GM08714 (cell line): ENCODE results near the gene ASTN2.

Experiments
- H3K4me3 ChIP-seq: fragments of 200-500 bp; sonication (Bioruptor generic); 2 replicates; pipeline ENCODE4 v1.5.1; 2014; ENCODE audit warnings: mild to moderate bottlenecking, low read length, inconsistent platforms
- ZNF274 ChIP-seq: IDR thresholded peaks from 2 replicates; pipeline ENCODE4 v1.6.1; 2012; ENCODE audit warnings: mild to moderate bottlenecking, low read depth, low read length

The ASTN2 gene

GRCh38 chr9:117114768-117115167 is 300.1 kb downstream of the ASTN2 start:
- no peak overlapping the region for H3K4me3 ChIP-seq
- TF ChIP-seq ZNF274, result no peak

- no peak for TF ChIP-seq ZNF274
- H3K4me3 ChIP-seq, result no peak overlapping the region
Measured at GRCh38 chr9:117104716-117105495, 310.0 kb downstream of the ASTN2 start.

DNA sequence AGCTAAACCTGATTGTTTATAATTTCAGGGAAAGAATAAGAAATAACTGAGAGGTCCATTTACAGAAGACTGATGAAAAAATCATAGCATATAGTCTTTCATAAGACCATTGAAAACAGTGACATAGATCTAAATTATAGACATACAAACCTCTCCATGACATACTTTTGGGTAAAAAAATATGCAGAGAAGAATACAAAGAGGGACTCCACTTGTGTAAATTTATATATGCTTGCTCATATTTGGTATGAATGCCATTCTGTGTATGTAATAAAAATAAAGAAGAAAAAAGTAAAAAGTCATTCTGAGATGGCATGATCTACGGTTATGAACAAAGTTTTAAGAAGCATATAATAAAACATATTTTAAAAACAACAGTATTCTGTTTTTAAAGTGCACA is 310.7 kb downstream of the ASTN2 start:
- H3K4me3 ChIP-seq, result no peak overlapping the region
- TF ChIP-seq ZNF274, result no peak

- TF ChIP-seq ZNF274, result no peak
Measured at GRCh38 chr9:117103438-117104110, 311.3 kb downstream of the ASTN2 start.

DNA sequence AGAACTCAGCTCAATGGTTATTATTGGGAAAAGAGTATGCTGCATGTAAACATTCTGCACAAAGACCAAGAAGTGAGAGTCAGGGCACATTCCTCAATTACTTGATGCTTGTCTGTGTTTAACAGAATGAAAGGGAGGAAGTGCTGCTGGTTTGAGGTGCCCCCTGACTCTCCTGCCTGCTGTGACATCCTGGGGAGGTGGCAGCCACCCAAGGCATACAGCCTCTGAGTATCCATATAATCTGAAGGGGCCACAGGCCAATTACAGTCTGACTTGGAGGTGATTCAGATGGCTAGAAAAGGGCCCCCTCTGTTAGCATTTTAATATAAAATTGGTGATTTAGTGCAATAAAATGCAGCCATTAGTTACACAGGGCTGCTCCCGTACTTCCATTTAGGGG is 313.8 kb downstream of the ASTN2 start:
- no peak for TF ChIP-seq ZNF274
- no peak overlapping the region for H3K4me3 ChIP-seq

More at GRCh38 chr9:117103438-117104110, 311.3 kb downstream of the ASTN2 start:
- H3K4me3 ChIP-seq, result no peak overlapping the region

DNA sequence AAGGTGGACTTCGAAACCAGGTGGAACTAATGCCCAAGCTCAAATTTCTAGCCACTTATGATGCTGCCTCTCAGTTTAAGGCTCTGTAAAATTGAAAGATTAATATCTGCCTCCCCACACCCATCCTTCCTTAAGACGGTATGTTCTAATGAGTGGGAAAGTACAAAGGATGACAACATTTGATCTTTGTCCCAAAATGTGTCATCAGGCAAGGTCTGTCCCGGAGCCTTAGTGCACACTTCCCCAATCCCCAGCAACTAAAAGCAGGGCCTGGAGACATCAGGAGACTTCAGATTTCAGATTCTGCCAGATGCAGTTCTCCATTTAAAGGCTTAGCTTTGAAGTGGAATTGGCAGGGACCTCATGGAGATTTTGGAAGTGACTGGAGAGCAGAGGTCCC is 316.5 kb downstream of the ASTN2 start:
- TF ChIP-seq ZNF274, result no peak
- no peak overlapping the region for H3K4me3 ChIP-seq

DNA sequence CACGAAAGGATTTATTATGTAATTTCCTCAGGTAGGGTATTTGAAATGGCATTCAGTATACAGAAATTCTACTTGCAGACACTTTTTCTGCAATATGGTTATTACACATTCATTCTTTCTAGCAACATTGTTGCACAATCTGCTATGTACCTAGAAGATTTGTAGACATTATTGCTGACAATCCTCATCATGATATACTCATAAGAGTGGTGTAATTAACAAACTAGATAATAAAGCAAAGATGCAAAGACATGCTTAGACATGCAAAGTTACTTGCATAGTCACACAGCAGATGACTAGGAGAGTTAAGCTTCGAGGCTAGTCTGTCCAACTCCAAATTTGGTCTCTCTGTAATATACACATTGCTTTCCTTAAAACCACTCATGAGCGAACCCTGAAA is 317.1 kb downstream of the ASTN2 start:
- no peak overlapping the region for H3K4me3 ChIP-seq
- no peak for TF ChIP-seq ZNF274

DNA sequence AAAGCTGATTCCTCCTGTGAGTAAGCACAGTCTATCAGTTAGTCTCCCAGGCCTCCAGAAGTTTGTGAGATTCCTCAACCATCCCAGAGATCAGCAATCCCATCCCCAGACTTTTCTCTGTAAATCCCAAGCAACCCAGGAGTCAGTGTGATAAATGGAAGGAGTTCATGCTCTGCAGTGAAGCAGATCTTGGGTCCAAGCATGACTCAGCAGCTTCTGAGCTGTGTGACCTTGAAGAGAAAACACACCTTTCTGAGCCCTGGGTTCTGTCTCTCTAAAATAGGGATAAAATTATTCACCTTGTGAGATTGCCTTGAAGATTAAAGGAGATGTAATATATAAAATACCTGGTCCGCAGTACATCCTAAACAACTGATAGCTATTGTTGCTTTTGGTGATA is 318.7 kb downstream of the ASTN2 start:
- no peak for TF ChIP-seq ZNF274

GRCh38 chr9:117095081-117095480 is 319.8 kb downstream of the ASTN2 start:
- no peak for TF ChIP-seq ZNF274
- H3K4me3 ChIP-seq, result no peak overlapping the region

More for the DNA sequence above, 318.7 kb downstream of the ASTN2 start:
- no peak overlapping the region for H3K4me3 ChIP-seq

DNA sequence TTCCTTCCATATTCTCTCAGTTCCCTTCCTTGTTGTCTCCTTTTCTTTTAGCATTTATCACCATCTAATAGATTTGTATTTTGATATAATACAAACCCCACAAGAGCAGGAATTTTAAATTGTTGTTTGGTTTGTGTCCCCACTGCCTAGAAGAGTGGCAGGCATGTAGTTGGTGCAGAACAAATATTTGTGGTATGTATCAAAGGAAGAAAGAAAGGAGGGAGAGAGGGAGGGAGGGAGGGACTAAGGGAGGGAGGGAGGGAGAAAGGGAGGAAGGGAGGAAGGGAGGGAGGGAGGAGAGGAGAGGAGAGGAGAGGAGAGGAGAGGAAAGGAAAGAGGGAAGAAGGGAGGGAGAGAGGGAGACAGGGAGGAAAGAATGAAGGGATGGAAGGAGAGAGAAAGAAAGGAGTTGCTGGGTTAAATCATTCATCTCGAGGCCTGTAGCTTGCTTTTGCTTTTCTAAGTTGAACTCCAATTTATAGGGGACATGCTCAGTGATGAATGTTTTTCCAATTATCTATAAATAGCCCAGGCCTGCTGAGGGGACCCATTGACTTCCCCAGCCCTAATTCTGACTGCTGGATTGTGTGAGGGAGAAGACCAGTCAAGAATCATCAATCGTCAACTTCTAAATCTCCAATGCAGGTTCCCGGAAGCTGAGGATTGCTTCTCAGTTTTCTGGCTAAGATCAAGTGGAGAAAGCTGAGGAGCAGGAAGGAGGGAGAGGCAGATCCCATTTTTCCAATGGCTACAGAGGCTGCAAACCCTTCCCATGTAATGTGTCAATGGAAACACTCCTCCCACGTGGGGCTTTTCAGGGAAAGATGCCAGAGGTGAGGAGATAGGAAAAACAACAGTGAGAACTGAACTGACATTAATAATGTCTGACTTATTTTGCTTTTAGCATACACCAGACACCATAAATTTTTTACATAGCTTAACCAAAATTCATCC is 320.7 kb downstream of the ASTN2 start:
- TF ChIP-seq ZNF274, result no peak
- no peak overlapping the region for H3K4me3 ChIP-seq

GRCh38 chr9:117092582-117092981 is 322.3 kb downstream of the ASTN2 start:
- TF ChIP-seq ZNF274, result no peak
- no peak overlapping the region for H3K4me3 ChIP-seq

DNA sequence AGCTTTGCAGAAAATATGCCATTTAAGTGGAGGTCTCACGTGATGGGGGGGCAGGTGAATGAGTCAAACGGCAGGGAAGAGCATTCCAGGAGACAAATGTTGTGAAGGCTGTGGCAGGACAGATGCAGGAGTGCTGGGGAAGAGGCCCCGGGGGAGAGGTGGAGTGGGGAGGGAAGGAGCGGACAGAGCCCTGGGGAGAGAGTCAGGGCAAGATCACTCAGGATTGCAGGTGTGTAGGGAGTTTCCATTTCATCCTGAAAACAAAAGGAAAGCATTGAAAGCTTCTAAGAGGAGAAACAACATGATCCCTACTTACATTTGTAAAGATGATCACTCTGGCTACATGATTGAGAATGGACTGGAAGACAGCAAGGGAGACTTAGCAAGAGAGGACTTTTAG is 323.3 kb downstream of the ASTN2 start:
- no peak for TF ChIP-seq ZNF274

DNA sequence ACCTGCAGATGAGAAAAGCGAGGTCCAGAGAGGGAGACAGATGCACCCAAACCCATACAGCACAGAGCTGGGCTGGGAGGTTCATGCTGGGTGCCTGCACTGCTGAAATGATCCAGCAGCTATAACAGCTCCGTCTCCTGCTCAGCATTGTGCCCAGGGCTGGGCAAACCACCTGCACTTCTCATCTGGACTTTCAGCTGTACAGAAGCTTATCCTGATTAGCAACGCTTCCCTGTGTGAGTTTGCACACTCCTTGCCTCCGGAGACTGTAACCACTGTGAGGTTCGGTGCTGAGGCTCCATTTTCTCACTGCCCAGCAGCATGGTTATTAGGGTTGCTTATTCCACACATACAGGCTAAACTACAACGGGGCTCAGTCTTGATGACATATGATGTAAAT is 326.1 kb downstream of the ASTN2 start:
- no peak overlapping the region for H3K4me3 ChIP-seq
- no peak for TF ChIP-seq ZNF274

More for the DNA sequence above, 323.3 kb downstream of the ASTN2 start:
- no peak overlapping the region for H3K4me3 ChIP-seq

DNA sequence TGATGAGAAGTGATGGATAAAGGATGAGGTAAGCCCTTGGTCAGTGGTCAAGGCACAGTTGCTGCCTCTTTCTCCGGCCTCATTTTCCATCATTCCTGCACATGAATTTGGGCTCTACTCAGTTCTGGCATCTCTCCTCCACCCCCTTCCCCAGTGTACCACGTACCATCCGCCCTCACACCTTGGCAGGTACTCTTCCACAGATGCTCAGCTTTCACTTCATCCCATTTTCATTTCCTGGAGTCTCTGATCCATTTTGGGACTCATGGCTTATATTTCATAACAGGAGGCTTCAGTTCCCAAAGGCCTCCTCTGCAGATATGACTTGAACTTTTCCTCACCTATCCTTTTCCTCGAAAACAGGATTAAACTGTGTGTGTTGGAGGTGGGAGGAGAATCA is 326.7 kb downstream of the ASTN2 start:
- TF ChIP-seq ZNF274, result no peak
- H3K4me3 ChIP-seq, result no peak overlapping the region
